B cell (primary cell): ENCODE results near the gene SLC26A8. TPM values are rescaled to one million over a fixed set of nuclear protein-coding genes. Genes with fewer than 3 reads are reported as not detected.

Experiments
- ATAC-seq: fragments of 200-7000 bp; cut with Tn5 transposase; one replicate; pipeline ENCODE4 v1.10.0; 2021; ENCODE audit warnings: low read depth, mild to moderate bottlenecking, moderate number of reproducible peaks, moderate library complexity
- CTCF ChIA-PET: fragments of 350-600 bp; sonication (Branson Sonifier 250); formaldehyde crosslinking; loops from one replicate; lab custom pipeline; 2021; ENCODE audit warnings: antibody characterized with exemption, inconsistent platforms; lab: Charles Lee
- POLR2A ChIA-PET: fragments of 350-600 bp; sonication (Branson Sonifier 250); formaldehyde crosslinking; loops from one replicate; lab custom pipeline; 2021; ENCODE audit warnings: antibody characterized with exemption; lab: Charles Lee
- DNase-seq: peaks from one replicate; pipeline ENCODE4 v3.0.0; 2013
- H2AFZ ChIP-seq: 2 replicates; pipeline ENCODE4 v1.6.1; 2012; ENCODE audit warnings: mild to moderate bottlenecking, low read depth, low read length; ENCODE audit not compliant: insufficient read depth, poor library complexity, severe bottlenecking
- H3K27ac ChIP-seq, 2 donors: 1 replicate in 1 of 2; 2 replicates in 1 of 2; pipeline ENCODE4 v1.5.1; 2012 to 2013; ENCODE audit warnings: low read length in 2 of 2, mild to moderate bottlenecking in 2 of 2, moderate library complexity in 1 of 2
- H3K27me3 ChIP-seq, 4 experiments: fragments of 200-600 bp in 1 of 4; sonication (generic) in 1 of 4; replicated peaks in 1 of 4; 1 replicate in 2 of 4; 2 replicates in 2 of 4; pipeline versions ENCODE4 v1.6.1 to v1.7.0; 2013 to 2016; ENCODE audit warnings: low read length in 3 of 4, mild to moderate bottlenecking in 2 of 4, mixed read lengths in 1 of 4, moderate library complexity in 1 of 4; ENCODE audit not compliant: insufficient read depth in 4 of 4, control insufficient read depth in 3 of 4; ENCODE audit errors: control extremely low read depth in 1 of 4
- H3K36me3 ChIP-seq, 2 experiments: replicated peaks in 1 of 2; 1 replicate in 1 of 2; 2 replicates in 1 of 2; pipeline versions ENCODE4 v1.6.1 to v1.7.1; 2013; ENCODE audit warnings: low read length in 1 of 2; ENCODE audit not compliant: insufficient read depth in 2 of 2, control insufficient read depth in 1 of 2; ENCODE audit errors: control extremely low read depth in 1 of 2, extremely low read depth in 1 of 2
- H3K4me1 ChIP-seq, 2 donors: fragments of 200-600 bp in 1 of 2; sonication (generic) in 1 of 2; 1 replicate in 1 of 2; 2 replicates in 1 of 2; pipeline versions ENCODE4 v1.5.1 to v1.6.1; 2013 to 2017; ENCODE audit warnings: low read length in 2 of 2; ENCODE audit not compliant: control insufficient read depth in 2 of 2, insufficient read depth in 2 of 2
- H3K4me2 ChIP-seq: replicated peaks from 2 replicates; pipeline ENCODE3; 2012; ENCODE audit warnings: mild to moderate bottlenecking, low read depth, low read length; ENCODE audit not compliant: poor library complexity, severe bottlenecking
- H3K4me3 ChIP-seq, 5 experiments: fragments of 200-600 bp in 1 of 5; sonication (generic) in 1 of 5; 1 replicate in 3 of 5; 2 replicates in 2 of 5; pipeline versions ENCODE4 v1.5.1 to v1.7.0; 2011 to 2016; ENCODE audit warnings: low read length in 4 of 5, mild to moderate bottlenecking in 4 of 5, low read depth in 2 of 5, control low read depth in 1 of 5, moderate library complexity in 1 of 5; ENCODE audit not compliant: insufficient read depth in 1 of 5; ENCODE audit errors: control extremely low read depth in 1 of 5, extremely low read depth in 1 of 5
- H3K79me2 ChIP-seq: fragments of 200-600 bp; sonication (generic); one replicate; pipeline ENCODE4 v1.6.0; 2016; ENCODE audit warnings: low read length; ENCODE audit not compliant: control insufficient read depth, insufficient read depth
- H3K9ac ChIP-seq: fragments of 200-600 bp; sonication (generic); 2 replicates; pipeline ENCODE4 v1.6.1; 2017; ENCODE audit warnings: mild to moderate bottlenecking, low read length, moderate library complexity
- H3K9me3 ChIP-seq, 3 donors: one replicate each; pipeline versions ENCODE4 v1.6.1 to v1.7.1; 2013; ENCODE audit warnings: low read length in 2 of 3; ENCODE audit not compliant: control insufficient read depth in 2 of 3, insufficient read depth in 1 of 3; ENCODE audit errors: control extremely low read depth in 1 of 3
- H4K20me1 ChIP-seq: 2 replicates; pipeline ENCODE4 v1.6.0; 2012; ENCODE audit warnings: mild to moderate bottlenecking, low read length; ENCODE audit not compliant: insufficient read depth, control insufficient read depth, poor library complexity, severe bottlenecking
- H3K27ac Mint-ChIP-seq: one replicate; pipeline ENCODE4 v1.8.0; 2021; ENCODE audit warnings: mixed read lengths
- H3K27me3 Mint-ChIP-seq: one replicate; pipeline ENCODE4 v1.8.0; 2021; ENCODE audit warnings: mixed read lengths
- H3K4me1 Mint-ChIP-seq: one replicate; pipeline ENCODE4 v1.8.0; 2021; ENCODE audit warnings: mixed read lengths
- H3K4me3 Mint-ChIP-seq: one replicate; pipeline ENCODE4 v1.8.0; 2021; ENCODE audit warnings: mixed read lengths
- H3K9me3 Mint-ChIP-seq: one replicate; pipeline ENCODE4 v1.8.0; 2022; ENCODE audit warnings: mixed read lengths; ENCODE audit not compliant: insufficient read depth
- CTCF ChIP-seq: fragments of 200-600 bp; IDR thresholded peaks from one replicate; pipeline ENCODE4 v1.8.0; 2022; ENCODE audit warnings: antibody characterized with exemption, mild to moderate bottlenecking
- EZH2 ChIP-seq: IDR thresholded peaks from 2 replicates; pipeline ENCODE4 v1.6.1; 2012; ENCODE audit warnings: borderline replicate concordance, low read depth, mild to moderate bottlenecking, moderate library complexity, low read length; ENCODE audit not compliant: insufficient read depth, poor library complexity, severe bottlenecking
- WGBS: methylation state at CpG from one replicate; pipeline ENCODE4 v1.1.5; 2013; ENCODE audit warnings: missing lambda C conversion rate; ENCODE audit not compliant: insufficient coverage; 5-methylcytosine and 5-hydroxymethylcytosine counted together
- intact Hi-C: fragments of 100-400 bp; cut with micrococcal nuclease; formaldehyde crosslinking; loops from one replicate; pipeline ENCODE4 v1.10.0; 2022
- polyA plus RNA-seq: library from polyadenylated mRNA; depleted of rRNA; stranded (reverse); fragments of >200 nt; gene quantifications from 2 replicates; pipeline ENCODE4 v1.2.3, GENCODE V29; 2012
- total RNA-seq, 2 donors: library from RNA; stranded (reverse); fragments of 120-200 nt in 1 of 2; gene quantifications; 1 replicate in 1 of 2; 2 replicates in 1 of 2; pipeline versions ENCODE4 v1.2.3 to v1.2.4, GENCODE V29; 2013 to 2022

Gene SLC26A8
- total and polyA plus RNA-seq, 2 donors (not counting 1 experiment from before 2014, with no cell fraction given), result 0.01 TPM; not detected in 1

GRCh38 chr6:35898003-35898402 is 126.4 kb downstream of the SLC26A8 start:
- H3K27me3 Mint-ChIP-seq, result no peaks in the 10 kb centered on the region
- TF ChIP-seq CTCF, result no peak
- no peak for TF ChIP-seq EZH2
- Histone ChIP-seq H3K27me3 (no peaks in the 10 kb centered on the region), H3K4me1 (no peaks in the 10 kb centered on the region), H2AFZ (no peak overlapping the region), H3K4me3 (no peak overlapping the region), H4K20me1 (peaks cover 10% of the 10 kb centered on the region), H3K36me3 (peaks cover 0 to 8% of the 10 kb centered on the region in 2 experiments), H3K9me3 (no peaks in the 10 kb centered on the region), H3K27ac (no peak overlapping the region), H3K4me2 (no peak overlapping the region), H3K79me2 (peaks cover 84% of the 10 kb centered on the region), H3K9ac (no peak overlapping the region)
- CTCF ChIA-PET, result no interaction called here
- intact Hi-C loops, result no loop called here
- no peak overlapping the region for H3K27ac Mint-ChIP-seq
- H3K4me3 Mint-ChIP-seq, result no peak overlapping the region
- peaks cover 20% of the 10 kb centered on the region for H3K4me1 Mint-ChIP-seq
- 100% methylated on average over 1 of the region's 2 CpGs for WGBS
- POLR2A ChIA-PET, result no interaction called here
- ATAC-seq (no peak), DNase-seq (no peak)
- H3K9me3 Mint-ChIP-seq, result no peaks in the 10 kb centered on the region

GRCh38 chr6:35897486-35897885 is 127.0 kb downstream of the SLC26A8 start:
- WGBS, result 93% methylated on average over 2 of the region's 4 CpGs
- H3K4me3 Mint-ChIP-seq, result no peak overlapping the region
- POLR2A ChIA-PET, result no interaction called here
- no peak overlapping the region for H3K4me2 ChIP-seq
- no peaks in the 10 kb centered on the region for H3K27me3 ChIP-seq
- no peaks in the 10 kb centered on the region for H3K9me3 ChIP-seq
- TF ChIP-seq EZH2 (no peak), CTCF (no peak)
- ATAC-seq (no peak), DNase-seq (no peak)
- intact Hi-C loops, result no loop called here
- no peak overlapping the region for H3K27ac ChIP-seq
- H3K4me1 ChIP-seq, result no peaks in the 10 kb centered on the region
- no peaks in the 10 kb centered on the region for H3K27me3 Mint-ChIP-seq
- no peak overlapping the region for H3K27ac Mint-ChIP-seq
- H3K4me3 ChIP-seq, result no peak overlapping the region
- peaks cover 10% of the 10 kb centered on the region for H4K20me1 ChIP-seq
- H2AFZ ChIP-seq, result no peak overlapping the region
- no peak overlapping the region for H3K9ac ChIP-seq
- H3K36me3 ChIP-seq, result peaks cover 0 to 8% of the 10 kb centered on the region in 2 experiments
- no peaks in the 10 kb centered on the region for H3K9me3 Mint-ChIP-seq
- H3K4me1 Mint-ChIP-seq, result peaks cover 21% of the 10 kb centered on the region
- CTCF ChIA-PET, result no interaction called here
- H3K79me2 ChIP-seq, result peaks cover 79% of the 10 kb centered on the region
